Kasumi-1 (cell line): Measurements from ENCODE around the gene SRXN1.
"Not testable (repeated sequence)": the region's sequence is repeated elsewhere in the genome, so short reads cannot be mapped to it uniquely, and the experiment has no call there.

Experiments used
- DNase-seq, 2 experiments: peaks; one replicate each; lab custom pipeline; 2025; lab: John Stamatoyannopoulos, UW

SRXN1 gene

DNA sequence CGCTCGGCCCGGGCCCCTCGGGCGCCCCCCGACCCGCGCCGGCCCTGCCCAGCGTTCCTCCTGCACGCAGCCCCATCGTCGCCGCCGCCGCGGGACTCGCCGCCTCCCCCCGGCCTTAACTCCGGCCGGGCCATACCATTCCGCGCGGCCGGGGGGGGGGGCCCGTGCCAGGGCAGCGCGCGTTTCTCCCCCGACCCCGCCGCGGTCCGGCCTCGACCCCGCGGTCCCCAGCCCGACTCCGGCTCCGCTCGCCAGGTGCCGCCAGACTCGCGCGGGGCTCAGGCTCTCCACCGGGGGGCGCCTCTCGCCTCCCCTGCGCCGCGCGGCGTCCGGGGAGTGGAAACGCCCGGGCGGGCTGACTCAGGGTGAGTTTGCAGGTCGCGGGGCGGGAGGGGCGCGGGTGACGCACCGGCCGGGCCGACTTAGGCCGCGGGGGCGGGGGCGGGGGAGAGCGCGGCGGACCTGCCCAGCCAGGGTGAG lies at the start of gene SRXN1:
Gene SRXN1 (minus strand): TSS at position 91 of the 480 bp plus-strand sequence. CDS start 15 bp downstream, at position 76.
- DNase-seq = peak; percentile 48 to 50

DNA sequence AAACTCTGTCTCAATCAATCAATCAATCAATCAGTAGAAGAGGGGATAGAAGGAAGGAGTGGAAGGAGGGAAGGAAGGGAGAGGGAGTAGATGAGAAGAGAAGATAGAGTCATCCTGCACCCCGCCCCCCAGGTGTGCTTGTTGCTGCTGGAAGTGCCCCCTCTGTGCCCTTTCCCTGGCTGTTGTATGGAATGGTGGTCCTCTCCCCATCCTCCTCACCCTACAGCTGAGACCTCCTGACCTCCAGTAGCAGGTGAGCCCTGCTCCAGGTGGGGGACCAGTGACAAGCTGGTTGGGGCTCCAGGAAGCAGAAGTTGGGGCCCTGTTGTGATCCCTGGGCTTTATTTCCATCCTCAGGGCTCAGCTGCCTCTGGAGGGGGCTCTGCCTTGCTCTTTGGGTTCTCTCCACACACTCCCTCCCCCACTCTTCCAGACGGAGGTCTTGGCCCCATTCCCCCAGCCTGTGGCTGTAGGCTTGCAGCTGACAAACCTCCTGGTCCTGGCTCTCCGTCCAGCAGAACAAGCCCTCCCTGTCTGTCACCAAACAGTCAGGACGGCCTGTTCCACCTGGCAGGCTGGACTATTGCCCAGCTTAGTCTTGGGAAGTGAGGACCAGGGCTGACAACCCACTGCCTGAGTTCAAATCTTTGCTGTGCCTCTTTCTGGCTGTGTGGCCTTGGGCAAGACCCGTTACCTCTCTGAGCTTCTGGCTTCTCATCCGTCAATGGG lies 48.6 kb upstream of the SRXN1 start:
- no peak for DNase-seq

- DNase-seq = no peak
Observed at GRCh38 chr20:699811-700338, 46.9 kb upstream of the SRXN1 start.

DNA sequence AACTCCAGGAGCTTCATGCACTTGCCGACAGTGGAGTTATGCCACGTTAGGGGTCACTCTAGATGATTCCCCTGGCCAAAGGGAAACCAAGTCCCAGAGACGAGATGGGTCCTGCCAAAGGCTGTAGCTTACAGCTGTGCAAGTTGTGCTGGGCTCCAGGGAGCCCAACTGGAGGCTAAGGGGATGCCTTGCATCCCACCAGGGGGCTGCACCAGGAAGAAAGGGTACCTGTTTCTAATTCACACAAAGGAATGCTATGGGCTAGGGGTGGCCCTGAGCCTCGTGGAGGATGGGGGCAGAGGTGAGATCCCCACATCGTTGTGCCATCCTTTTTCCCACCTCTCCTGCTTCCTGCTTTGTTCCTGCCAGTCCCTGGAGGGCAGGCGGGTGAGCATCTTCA lies 46.3 kb upstream of the SRXN1 start:
- no peak for DNase-seq

GRCh38 chr20:698276-698675 lies 45.3 kb upstream of the SRXN1 start:
- no peak for DNase-seq

- DNase-seq = no peak
Observed at GRCh38 chr20:697826-698225, 44.8 kb upstream of the SRXN1 start.

DNA sequence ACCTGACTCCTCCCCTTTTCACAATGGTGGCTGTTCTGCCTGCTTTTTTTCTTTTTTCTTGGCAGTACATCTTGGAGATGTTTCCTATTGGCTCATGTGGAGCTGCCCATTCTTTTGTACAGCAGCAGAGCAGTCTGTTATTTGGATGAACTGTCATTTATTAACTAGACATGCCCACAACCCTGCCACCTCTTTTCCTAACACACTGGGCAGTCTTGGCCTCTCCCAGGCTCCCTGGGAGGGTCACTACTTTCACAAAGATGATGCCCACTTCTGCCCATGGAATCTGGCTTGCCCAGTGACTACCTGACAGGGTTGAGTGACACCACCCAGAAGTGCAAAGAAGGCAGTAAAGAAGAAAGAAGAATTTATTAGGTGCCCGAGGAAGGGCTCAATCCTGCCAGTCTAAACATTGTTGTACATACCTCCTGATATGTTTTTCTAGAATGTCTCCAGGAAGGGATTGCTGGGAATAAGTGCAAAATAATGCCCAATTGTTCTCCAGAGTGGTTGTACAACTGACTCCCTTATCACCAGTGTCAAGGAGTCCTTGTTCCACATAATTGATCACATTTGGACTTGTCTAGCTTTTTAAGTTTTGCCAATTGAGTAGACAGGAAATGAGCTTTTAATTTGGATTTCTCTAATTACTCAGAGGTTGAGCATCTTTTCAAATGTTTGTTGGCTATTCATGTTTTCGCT lies 42.3 kb upstream of the SRXN1 start:
- DNase-seq = no peak

DNA sequence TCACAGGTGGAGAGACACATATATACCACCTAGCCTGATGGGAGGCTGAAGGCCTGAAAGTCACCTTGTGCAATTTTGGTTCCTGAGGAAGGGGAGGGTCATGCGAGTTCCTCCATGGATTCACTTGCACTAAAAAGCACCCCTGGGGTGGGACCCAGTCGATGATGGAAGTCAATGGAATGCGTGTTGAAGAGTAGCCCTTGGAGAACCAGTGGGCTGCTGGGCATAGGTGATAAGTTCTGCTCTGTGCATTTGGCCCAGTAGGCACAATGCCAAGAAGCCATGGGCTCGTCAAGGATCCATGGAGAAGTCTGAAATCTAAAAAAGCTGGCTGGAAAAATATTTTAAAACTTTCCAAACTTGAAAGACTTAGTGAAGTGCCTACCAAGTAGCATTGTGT lies 41.5 kb upstream of the SRXN1 start:
- DNase-seq = no peak

- DNase-seq = not testable (repeated sequence)
Observed at GRCh38 chr20:693786-694185, 40.8 kb upstream of the SRXN1 start.

DNA sequence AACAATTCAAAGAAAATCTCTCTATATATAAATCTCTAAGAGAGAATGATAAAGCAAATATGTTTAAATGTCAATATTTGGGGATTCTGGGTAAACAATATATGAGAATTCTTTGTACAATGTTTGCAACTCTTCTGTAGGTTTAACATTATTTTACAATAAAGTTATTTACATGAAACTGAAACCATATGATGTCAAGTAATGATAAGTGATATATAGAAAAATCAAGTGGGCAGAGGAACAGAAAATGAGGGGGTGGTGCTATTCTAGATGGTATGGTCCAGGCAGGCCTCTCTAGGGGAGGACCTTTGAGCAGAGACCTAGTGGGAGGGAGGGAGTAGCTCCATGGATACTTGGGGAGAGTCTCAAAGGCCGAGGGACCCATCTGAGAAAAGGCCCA lies 39.0 kb upstream of the SRXN1 start:
- DNase-seq = no peak

DNA sequence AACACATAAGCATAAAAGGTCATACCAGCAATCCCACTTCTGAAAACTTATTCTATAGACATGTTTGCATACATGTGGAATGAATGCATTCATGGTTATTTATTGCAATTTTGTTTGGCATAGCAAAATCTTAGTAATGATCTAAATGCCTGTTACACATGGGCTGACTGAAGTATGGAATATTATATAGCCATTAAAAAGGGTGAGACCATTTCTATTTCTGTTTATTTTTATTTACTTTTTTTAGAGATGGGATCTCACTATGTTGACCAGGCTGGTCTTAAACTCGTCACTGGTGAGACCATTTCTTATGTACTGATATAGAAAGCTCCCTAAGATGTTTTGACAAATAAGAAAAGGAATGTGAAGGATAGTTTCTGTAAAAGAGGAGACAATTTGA lies 36.9 kb upstream of the SRXN1 start:
- no peak for DNase-seq

DNA sequence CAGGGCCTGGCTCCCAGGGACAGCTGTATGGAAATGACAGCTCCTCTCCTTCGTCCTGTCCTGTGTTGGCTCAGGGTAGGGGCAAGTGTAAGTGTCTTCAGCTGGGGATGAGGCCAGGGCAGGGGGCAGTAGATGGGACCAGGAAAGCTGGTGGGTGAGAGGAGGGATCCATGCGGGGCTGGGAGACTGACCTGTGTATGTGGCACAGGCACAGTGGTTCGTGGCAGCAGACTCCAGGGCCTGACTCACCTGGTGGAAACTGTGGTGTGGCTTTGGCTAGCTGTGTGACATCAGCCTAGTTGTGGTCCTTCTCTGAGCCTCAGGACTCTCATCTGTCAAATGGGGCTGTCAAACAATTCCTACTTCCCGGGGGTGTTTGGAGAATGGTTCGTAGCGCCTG lies 36.3 kb upstream of the SRXN1 start:
- DNase-seq = no peak

GRCh38 chr20:688809-689212 lies 35.8 kb upstream of the SRXN1 start:
- DNase-seq = no peak

DNA sequence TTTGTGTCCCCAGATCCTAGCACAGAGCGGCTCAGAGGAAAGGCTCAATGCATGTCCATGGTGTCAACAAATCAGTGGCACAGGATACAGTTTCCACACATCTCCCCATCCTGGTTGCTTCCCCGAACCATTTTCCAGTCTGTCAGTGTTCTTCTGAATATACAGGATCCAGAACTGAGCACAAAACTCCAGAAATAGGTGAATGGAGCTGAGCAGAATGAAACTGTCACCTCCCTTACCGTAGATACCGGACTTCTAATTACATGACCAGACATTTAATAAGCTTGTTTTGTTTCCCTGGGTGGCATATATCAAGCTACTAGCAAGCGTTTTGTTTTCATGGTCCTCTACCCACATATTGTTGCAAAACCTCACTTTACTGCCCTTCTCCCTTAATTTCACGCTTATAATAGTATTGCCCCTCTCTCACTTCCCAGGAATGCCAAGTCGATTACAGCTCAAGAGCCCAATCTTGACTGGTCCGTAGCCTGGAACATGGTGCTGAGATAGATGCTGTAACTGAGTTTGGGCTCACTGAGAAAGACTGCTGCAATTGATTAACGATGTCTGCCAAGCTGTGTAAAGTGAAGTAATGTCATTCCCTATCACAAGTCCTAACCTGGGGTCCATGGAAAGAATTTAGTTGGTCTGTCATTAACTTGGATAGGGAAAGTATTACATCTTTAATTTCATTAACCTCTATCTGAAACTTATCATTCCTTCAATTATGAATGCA lies 34.6 kb upstream of the SRXN1 start:
- DNase-seq = no peak

DNA sequence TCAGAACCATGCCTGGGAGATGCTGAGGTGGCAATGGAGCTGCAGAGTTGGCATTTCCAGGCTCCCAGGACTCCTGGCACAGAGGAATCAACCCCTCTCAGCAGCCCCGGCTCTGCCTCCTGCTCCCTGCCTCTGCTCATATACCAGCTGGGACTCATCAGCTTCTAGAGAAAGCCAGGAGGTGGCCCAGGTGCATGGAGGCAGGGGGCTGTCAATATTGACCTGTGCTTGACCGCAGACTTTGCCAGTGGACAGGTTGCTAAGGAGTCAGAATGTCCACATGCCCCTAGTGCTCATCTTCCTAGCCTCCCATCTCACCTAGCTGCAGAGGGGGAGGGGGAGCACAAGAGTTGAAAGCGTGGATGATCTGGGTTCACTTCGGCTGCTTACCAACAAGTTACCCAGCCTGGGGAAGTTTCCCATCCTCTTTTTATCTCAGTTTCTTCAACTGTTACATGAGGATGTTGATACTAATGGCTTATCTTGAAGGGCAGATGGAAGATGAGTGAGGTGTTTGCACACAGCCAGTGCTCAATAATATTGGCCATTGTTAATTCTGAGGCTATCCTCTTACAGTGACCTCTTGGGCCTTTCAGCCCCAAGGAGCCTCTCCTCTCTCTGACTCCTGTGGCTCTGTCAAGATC lies 31.8 kb upstream of the SRXN1 start:
- no peak for DNase-seq

DNA sequence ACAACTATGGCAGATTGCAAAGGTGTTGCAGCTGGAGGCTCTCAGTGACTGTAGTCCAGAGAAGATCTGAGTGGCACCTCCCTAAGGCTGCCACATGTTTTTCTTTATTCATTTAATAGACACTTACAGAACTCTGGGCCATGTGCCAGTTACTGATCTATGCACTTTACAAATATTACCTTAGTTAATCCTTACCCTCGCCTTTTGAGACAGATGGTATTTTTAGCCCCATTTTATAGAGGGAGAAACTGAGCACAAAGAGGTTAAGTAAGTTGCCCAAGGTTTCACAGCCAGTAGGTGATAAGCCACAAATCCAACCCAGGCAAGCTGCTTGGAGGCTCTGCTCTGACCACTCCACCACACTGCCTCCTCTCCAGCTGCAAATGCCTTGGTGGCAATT lies 29.1 kb upstream of the SRXN1 start:
- DNase-seq = no peak

- no peak for DNase-seq
Observed at GRCh38 chr20:680638-681187, 27.7 kb upstream of the SRXN1 start.

DNA sequence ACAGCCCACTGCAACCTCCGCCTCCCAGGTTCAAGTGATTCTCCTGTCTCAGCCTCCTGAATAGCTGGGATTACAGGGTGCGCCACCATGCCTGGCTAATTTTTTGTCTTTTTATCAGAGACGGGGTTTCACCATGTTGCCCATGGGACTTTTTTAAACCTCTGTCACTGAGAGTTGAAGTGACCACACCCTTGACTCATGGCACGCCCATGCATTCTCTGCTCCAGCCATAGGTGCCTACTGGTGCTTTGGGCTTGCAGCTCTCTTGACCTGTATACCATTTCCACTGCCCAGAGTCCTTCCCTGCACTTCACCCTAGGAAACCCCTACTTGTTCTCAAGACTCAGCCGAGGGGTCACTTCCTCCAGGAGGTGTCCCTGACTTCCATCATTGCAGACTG lies 25.0 kb upstream of the SRXN1 start:
- no peak for DNase-seq

DNA sequence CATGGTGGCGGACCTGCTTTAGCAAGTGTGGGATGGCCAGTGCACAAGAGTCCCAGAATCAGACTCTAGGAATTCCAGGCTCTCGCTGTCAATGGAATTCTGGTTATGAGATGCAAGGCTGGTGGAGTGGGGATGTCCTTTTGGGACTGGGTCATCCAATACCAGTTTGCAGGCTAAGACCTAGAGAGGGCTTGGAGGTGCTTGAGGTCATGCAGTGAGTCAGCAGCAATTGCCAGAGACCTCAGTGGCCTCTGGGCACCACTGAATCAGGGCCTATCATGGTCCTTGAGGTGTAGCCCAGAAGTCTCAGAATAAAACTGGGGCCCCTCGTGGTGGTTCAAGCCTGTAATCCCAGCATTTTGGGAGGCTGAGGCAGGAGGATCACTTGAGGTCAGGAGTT lies 24.0 kb upstream of the SRXN1 start:
- no peak for DNase-seq

DNA sequence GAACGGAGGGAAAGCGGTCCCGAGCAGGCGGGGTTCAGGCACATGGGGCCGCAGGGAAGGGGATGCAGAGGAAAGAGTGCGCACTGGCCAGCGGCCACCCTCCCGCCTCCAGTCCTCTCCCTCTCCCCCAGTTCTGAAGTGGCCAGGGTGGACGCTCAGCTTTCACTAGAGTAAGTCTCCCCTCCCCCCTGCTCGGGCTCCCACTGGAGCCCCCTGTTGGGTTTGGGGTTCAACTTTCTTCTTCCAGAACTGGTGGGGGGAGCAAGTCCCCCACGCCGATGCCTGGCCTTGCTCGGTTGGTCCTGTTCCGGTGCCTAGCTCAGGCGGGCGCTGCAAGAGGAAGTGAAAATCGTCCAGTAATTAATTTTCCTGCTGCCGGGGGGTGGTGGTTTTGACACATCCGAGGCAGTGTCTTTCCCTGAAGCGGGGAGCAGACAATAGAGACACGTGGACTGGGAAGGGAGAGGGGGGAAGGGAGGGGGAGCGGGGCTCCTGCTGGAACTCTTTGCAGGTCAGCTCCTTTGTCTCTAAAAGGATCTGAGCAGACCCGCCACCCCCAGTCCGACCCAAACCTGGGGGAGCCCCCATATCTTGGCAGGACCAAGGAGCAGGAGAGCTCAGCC lies 23.4 kb upstream of the SRXN1 start:
- peak; percentile 50 to 57 for DNase-seq
